GM19239 (cell line): Measurements from ENCODE around the gene UNK.
"Not testable (repeated sequence)": the region's sequence is repeated elsewhere in the genome, so short reads cannot be mapped to it uniquely, and the experiment has no call there.

Experiments
- DNase-seq: peaks from one replicate; pipeline ENCODE4 v3.0.0; 2011; ENCODE audit warnings: low spot score; ENCODE audit not compliant: insufficient read length
- FAIRE-seq: peaks from 2 replicates; lab custom pipeline; 2011; peaks lifted over from hg19 to GRCh38; lab: Jason Lieb, UNC

Gene UNK

DNA sequence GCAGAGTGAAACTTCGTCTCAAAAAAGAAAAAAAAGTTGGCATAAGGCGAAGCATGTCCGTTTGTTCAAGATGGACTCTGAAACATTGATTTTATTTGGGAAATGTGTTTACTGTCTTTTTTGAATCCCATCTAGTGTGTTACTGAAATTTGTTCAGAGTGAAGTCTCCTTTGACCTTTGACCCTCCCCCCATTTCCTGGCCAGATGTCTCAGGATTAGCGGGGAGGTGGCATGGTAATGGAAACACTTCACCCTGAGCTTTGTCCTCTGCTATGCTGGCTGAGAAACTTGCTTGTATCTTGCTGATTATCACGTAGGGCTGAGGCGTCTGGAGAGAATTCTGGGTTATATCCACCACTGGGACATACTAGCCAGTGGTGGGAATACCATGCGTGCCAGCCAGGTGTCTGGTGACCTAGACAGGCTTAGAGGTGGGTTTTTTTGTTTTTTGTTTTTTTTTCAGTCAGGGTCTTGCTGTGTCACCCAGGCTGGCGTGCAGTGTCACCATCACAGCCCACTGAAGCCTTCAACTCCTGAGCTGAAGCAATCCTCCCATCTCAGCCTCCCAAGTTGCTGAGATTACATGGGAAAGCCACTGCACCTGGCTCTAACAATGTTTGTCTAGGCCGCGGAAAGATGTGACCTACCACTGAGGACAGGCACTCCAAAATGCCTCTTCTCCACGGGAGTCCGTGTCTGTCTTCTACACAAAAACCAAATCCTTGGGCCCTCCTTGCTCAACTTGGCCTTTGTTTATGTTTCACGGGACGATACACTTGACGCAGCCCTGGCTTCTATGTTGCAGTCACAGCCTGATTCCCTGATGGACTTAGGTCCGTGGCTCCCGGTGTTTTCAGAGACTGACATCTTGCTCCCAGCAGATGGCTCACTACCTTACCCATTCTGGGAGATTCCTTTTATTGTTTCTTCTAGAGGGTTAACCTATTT, 13.0 kb upstream of the UNK start:
- FAIRE-seq (no peak), DNase-seq (no peak)

GRCh38 chr17:75773121-75773807, 11.3 kb upstream of the UNK start:
- FAIRE-seq (no peak), DNase-seq (no peak)

DNA sequence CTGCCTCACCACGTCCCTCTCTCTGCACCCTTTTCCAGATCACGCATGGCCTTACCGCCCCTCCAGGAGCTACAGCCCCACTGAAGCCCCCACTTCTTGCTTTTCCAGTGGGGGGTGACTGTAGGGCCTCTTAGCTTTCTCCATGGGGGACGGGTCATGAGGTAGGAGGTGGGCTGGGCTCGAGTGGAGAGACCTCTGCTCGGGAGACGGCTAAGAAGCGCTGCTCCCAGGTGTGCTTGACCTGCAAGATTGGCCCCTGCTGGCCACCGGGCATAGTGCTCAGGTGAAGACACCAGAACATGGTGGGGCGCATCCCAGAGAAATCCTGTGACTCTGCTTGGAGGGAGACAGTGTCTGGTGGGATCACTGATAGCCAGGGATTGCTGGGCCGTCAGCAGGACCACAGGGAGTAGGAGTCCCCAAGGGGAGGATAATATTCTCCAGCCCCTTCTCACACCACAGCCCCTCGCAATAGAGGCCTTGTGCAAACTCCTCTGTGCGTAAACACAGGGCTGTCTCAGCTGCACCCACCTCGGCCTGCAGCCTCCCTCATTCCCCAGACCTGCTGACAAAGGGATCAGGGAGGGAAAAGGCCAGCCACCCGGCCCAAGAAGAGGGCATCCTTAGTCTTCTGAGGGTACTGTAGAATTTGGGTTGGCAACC, 10.7 kb upstream of the UNK start:
- DNase-seq (no peak), FAIRE-seq (no peak)

- DNase-seq (no peak), FAIRE-seq (no peak)
Measured at GRCh38 chr17:75774471-75774990, 10.1 kb upstream of the UNK start.

DNA sequence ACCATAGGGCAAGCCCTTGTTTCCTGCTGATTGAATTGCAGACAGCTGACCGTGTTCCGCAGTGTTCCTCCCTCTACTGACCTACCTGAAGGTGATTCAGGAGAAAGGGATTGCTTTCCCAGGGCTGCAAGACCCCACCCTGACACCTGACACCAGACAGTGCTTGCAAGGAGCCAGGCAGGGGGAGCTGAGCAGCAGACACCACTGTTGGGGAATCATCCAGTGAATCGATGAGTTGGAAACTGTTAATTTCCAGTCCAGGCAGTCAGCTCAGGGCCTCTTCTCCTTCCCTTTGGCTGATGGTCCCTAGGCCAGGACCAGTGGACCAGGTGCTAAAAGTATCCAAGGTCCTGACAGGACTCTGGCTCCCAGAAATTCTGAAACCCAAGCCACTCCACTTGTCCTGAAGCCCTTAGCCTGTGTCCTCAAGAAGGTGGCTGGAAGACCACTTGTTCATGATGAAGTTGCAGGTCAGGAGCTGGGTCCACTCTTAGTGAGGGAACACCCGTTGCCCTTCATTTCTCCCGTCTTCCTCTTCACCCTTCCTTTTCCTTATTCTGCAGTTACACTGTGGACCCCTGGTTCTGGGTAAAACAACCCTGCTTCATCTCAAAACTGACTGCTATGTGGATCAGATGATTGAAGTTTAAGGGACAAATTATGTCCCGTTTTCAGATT, 9.5 kb upstream of the UNK start:
- DNase-seq = no peak
- FAIRE-seq = no peak

DNA sequence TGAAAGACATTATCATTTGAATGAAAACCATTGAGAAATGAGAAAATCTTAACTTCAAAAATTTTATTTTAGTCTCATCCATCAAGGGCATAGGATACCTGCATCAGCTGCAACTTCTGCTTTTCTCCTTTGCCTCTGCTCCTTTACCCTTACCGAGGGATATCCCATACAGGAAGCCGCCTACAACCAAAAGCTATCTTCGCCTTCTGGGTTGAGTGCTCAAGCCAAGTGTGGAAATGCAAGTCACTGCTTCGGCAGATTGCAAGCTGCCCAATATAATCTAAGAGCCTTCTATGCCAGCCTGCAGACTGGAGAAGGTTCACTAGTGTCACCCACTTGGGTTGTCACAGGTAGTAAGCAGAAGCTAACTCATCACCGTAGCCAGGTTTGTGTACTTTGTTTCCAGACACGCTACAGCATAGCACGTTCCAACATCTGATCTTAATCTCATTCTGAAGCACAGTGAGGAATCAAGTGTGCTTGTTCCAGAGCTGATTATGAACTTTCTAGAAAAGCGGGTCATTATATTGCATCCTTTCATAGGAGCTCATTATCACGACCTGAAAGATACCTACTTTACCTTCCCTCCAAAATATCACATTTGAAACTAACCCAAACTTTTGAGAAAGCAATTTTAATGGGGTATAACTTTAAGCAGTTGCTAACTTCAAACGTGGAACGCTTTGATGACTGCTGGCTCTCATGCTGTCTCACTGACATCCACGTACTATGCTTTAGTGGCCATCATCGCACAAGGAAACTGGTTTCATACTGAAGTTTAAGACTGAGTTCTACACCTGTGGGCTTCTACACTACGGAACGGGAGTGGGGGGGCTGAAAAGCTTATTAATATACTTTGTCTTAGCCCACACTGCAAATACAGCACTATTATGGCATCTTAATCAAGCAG, 8.0 kb upstream of the UNK start:
- FAIRE-seq = no peak
- no peak for DNase-seq

DNA sequence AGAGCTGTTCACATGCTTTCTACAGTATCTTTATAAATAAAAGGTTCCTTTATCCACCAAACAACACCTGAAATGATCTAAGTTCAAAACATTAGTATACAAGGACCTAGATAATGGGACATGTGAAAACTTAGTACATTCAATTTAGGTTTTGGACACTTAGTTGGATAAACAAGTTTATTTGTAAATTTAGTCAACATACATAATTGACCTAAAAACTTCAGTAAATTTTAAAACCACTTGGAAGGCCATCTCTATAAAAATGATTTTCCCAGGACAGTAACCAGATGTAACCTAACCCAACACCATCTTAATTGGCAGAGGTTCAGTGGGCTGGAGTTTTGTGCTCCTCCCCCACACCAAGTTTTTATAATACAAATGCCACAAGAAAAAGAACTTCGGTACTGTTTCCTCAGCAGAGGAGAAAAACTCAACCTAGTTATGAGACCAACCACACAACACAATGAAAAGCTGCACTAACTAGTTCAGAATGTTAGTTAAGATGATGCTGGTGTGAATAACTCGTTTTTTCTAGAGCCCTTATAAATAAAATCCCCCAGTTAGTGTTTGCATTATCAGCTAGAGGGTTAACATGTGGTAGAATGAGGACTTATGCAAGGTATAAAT, 7.2 kb upstream of the UNK start:
- DNase-seq (no peak), FAIRE-seq (no peak)

- not testable (repeated sequence) for DNase-seq
- FAIRE-seq = peak; percentile 77
Measured at GRCh38 chr17:75778066-75778860, 6.3 kb upstream of the UNK start.

DNA sequence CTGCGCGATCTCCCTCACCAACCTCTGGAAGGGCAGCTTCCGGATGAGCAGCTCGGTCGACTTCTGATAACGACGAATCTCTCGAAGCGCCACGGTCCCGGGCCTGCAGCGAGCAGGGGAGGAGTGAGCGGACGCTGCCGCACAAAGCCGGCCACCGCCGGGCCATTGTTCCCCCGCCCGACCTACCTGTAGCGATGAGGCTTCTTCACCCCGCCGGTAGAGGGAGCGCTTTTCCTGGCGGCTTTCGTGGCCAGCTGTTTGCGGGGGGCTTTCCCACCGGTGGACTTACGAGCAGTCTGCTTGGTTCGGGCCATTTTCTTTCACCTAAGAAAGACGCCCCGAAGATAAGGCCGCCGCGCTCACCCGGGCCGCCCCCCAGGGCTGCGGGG, 5.8 kb upstream of the UNK start:
- DNase-seq (no peak), FAIRE-seq (no peak)

DNA sequence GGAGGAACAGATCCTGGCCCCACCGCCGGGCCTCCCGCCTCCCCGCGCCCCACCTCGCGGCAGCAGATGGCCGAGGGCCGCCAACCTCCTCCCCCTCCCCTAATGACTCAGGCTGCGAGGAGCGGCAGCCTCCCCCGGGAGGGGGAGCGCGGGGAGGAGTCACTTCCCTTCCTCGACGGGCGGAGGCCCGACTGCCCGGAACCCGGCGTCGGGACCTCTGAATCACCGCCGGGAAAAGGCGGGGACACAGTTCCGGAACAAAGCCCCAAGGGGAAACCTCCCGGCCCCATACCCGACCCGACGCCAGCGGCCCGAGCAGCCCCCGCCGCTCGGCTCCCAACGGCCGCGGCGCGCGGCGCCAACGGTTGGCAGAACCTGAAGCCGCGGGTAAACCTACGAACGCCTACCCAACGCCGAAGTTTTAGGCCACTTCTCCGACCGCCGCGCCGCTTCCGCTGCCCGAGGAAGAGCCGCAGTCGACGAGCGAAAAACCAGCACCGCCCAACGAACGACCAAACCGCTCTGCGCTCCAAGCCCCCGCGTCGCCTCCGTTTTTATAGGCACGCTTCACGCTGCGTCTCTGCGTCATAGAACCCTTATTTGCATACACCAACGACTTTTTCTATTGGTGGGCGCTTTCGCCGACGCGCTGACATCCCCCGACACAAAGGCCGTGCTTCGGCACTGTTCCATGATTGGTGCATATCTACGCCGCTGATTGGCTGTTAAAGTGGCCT, 5.2 kb upstream of the UNK start:
- peak; percentile 94 for FAIRE-seq
- peak; percentile 88 for DNase-seq

DNA sequence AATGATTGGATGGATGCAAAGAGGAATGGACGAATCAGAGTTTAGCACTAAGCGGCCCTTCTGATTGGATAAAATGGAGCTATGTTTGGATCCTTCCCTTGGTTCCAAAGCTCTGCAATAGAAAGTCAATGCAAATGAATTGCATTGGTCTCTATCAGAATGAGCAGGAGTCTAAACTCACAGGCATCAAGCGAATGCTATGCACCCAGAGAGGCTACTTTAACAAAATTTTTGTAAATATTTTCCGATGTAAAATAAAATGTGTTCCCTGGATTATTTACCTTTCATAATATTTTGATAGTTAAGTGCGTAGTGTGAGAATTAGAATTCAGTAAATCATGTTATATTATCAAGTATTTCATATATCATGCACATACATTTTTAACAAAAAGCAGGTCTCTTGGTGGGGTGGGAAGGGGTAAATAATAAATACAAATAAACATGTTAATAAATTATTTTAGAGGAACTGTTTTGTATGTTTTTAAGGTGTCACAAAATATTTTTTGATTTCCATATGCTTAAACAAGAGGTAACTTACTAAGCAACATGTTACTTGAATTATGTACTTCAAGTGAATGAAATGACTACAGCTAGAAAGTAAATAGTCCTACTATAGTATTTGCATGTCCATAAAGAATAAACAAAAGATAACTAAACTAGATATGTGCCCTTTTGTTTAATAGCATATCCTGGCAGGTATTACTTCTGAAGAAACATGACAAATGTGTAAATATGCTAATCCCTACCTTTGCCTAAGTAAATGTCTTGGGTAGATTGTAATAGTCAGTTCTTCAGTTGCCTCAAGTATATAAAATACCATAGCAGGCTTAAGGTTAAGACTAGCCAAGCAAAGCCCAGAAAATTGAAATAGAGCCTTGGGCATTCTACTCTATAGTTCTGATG, 4.4 kb upstream of the UNK start:
- FAIRE-seq = no peak
- no peak for DNase-seq

DNA sequence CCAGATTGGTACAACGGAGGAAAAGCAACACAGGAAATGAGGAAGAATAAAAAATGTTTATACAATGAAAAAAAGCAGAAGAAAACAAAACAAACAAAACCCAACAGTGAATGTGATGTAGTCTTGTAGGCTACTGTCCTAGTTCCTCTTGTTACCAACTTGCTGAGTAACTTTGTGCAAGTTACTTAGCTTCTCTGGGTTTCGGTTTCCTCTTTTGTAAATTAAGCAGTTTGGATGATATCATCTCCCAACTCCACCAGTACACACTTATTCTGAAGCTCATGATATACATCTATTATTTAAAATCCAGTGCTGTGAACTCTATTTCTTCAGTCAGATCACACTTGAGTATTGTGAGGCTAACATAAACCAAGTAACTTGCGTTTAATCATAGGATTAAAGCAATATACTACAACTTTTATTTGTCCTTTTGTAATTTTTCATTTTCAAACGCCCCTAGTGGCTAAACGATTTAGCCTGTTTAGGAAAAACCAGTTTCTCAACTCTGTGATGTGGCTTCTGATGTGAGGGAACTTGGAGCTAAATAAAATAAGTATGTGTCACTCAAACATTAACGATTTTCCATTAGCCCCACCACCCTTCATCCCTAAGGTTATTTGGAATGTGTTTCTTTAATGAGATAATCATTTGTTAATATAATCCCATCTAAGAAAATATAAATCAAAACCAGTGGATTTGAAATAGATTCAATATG, 1.4 kb upstream of the UNK start:
- FAIRE-seq (peak; percentile 81), DNase-seq (no peak)

- FAIRE-seq = no peak
- no peak for DNase-seq
Measured at GRCh38 chr17:75783803-75784472, 668 bp upstream of the UNK start.

GRCh38 chr17:75785016-75785890, 647 bp downstream of the UNK start:
- FAIRE-seq (peak; percentile 23), DNase-seq (no peak)
